Sigmoid colon (tissue), 7 donors: ENCODE data around the gene ZNF627. TPM values are rescaled to one million over a fixed set of nuclear protein-coding genes. Genes with fewer than 3 reads are reported as not detected.
"Not testable (repeated sequence)": the region's sequence is repeated elsewhere in the genome, so short reads cannot be mapped to it uniquely, and the experiment has no call there.

ENCODE experiments used
- DNase-seq: peaks from one replicate; pipeline ENCODE4 v3.0.0-alpha.2; 2019
- H3K27ac ChIP-seq, 4 donors: fragments of 200-600 bp; sonication (generic); one replicate each; pipeline ENCODE4 v1.5.1; 2016 to 2019; ENCODE audit warnings: mild to moderate bottlenecking in 1 of 4
- H3K27me3 ChIP-seq, 3 donors: fragments of 200-600 bp; sonication (generic); one replicate each; pipeline ENCODE4 v1.5.1; 2019; ENCODE audit warnings: mild to moderate bottlenecking in 1 of 3
- H3K36me3 ChIP-seq, 4 donors: fragments of 200-600 bp; sonication (generic); one replicate each; pipeline ENCODE4 v1.5.1; 2016 to 2019
- H3K4me1 ChIP-seq, 4 donors: fragments of 200-600 bp; sonication (generic); one replicate each; pipeline ENCODE4 v1.5.1; 2017 to 2019
- H3K4me3 ChIP-seq, 4 donors: fragments of 200-600 bp; sonication (generic); one replicate each; pipeline ENCODE4 v1.5.1; 2017 to 2019; ENCODE audit warnings: mild to moderate bottlenecking in 2 of 4, moderate library complexity in 1 of 4
- H3K9me3 ChIP-seq, 4 donors: fragments of 200-600 bp in 3 of 4; sonication (generic) in 3 of 4; one replicate each; pipeline versions ENCODE4 v1.5.1 to v1.6.1; 2013 to 2019
- EP300 ChIP-seq, 4 donors: sonication (generic); formaldehyde crosslinking; IDR thresholded peaks; one replicate each; pipeline ENCODE4 v1.6.1; 2017; ENCODE audit warnings: antibody characterized with exemption in 4 of 4
- POLR2A ChIP-seq, 2 donors: fragments of 450-650 bp; IDR thresholded peaks; one replicate each; pipeline ENCODE4 v1.6.1; 2016; ENCODE audit warnings: antibody characterized with exemption in 2 of 2, mild to moderate bottlenecking in 2 of 2, moderate library complexity in 2 of 2
- POLR2AphosphoS5 ChIP-seq, 4 donors: sonication (generic); formaldehyde crosslinking; IDR thresholded peaks; one replicate each; pipeline ENCODE4 v1.6.1; 2017; ENCODE audit warnings: antibody characterized with exemption in 4 of 4
- WGBS, 2 donors: extraction: QIAGEN DNeasy Blood & Tissue Kit; methylation state at CpG; one replicate each; pipeline ENCODE4 v1.1.7; 2013; 5-methylcytosine and 5-hydroxymethylcytosine counted together
- intact Hi-C: fragments of 100-400 bp; cut with DNase I; formaldehyde crosslinking; loops from one replicate; pipeline ENCODE4 v1.15.1; 2023
- polyA plus RNA-seq, 3 donors: library from polyadenylated mRNA; stranded (reverse); fragments of 200-250 nt; gene quantifications; one replicate each; pipeline ENCODE4 v1.2.3, GENCODE V29; 2013
- total RNA-seq, 4 donors: library from RNA; depleted of rRNA; stranded (reverse); fragments of >200 nt; gene quantifications; one replicate each; pipeline ENCODE4 v1.1.0, GENCODE V29; 2016
- TF ChIP-seq, protein P1 (sequence below), 4 experiments: fragments of 450-650 bp in 3 of 4; fragments of 200-600 bp in 1 of 4; IDR thresholded peaks; one replicate each; pipeline ENCODE4 v1.5.1; 2016 to 2019; ENCODE audit warnings: antibody characterized with exemption in 4 of 4, mild to moderate bottlenecking in 3 of 4, moderate library complexity in 2 of 4
- donor health status: healthy with polysubstance abuse.
- donor health status: Bipolar disorder and iron deficiency.
- donor health status: healthy.

ZNF627 gene
- total and polyA plus RNA-seq, 7 donors: 6.2 to 13.8 (median 7.9) TPM

DNA sequence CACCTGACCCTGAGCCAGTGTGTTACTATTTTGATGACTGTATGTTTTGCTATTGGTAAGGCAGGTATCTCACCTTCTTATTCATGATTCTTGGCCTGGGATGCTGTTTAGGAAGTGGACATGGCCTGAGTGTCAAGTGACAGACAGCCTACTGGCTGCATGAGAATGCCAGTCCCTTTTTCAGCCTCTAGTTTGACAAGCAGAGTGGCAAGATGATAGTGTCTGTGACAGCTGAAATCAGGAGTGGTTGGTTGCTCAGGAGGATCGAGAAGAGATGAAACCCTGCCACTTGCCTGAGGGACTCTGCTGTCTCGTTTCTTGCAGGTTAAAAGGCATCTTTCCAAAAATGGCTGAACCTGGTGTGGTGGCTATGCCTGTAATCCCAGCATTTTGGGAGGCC is 31.1 kb upstream of the ZNF627 start:
- WGBS, 2 donors: 87 to 92% methylated on average over 2 of the region's 2 CpGs
- no peaks in the 10 kb centered on the region for H3K27me3 ChIP-seq
- H3K4me3 ChIP-seq: no peak overlapping the region
- no peaks in the 10 kb centered on the region for H3K9me3 ChIP-seq
- DNase-seq: no peak
- intact Hi-C loops: no loop called here
- no peak overlapping the region for H3K27ac ChIP-seq
- no peaks in the 10 kb centered on the region for H3K4me1 ChIP-seq
- TF ChIP-seq, protein P1, sequence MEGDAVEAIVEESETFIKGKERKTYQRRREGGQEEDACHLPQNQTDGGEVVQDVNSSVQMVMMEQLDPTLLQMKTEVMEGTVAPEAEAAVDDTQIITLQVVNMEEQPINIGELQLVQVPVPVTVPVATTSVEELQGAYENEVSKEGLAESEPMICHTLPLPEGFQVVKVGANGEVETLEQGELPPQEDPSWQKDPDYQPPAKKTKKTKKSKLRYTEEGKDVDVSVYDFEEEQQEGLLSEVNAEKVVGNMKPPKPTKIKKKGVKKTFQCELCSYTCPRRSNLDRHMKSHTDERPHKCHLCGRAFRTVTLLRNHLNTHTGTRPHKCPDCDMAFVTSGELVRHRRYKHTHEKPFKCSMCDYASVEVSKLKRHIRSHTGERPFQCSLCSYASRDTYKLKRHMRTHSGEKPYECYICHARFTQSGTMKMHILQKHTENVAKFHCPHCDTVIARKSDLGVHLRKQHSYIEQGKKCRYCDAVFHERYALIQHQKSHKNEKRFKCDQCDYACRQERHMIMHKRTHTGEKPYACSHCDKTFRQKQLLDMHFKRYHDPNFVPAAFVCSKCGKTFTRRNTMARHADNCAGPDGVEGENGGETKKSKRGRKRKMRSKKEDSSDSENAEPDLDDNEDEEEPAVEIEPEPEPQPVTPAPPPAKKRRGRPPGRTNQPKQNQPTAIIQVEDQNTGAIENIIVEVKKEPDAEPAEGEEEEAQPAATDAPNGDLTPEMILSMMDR (IDR thresholded peaks at IDR 0.05): no peak
- TF ChIP-seq POLR2A (IDR thresholded peaks at IDR 0.05) (no peak), EP300 (IDR thresholded peaks at IDR 0.05) (no peak), POLR2AphosphoS5 (IDR thresholded peaks at IDR 0.05) (no peak)
- no peaks in the 10 kb centered on the region for H3K36me3 ChIP-seq

DNA sequence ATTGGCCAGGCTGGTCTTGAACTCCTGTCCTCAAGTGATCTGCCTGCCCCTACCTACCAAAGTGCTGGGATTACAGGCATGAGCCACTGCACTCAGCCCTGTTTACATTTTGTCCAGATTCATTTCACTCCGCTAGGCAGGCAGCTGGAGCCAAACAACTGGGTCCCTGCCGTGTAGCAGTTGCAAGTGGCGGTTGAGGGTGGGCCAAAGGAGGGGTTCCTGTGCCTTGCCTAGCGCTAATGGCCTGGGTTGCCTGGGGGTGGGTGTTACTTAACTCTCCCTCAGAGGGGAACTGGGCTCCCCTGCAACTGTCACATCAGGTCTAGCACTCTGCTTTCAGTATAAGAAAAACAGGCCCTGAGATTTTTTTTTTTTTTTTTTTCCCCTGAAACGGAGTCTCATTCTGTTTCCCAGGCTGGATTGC is 27.2 kb upstream of the ZNF627 start:
- no peaks in the 10 kb centered on the region for H3K9me3 ChIP-seq
- no peaks in the 10 kb centered on the region for H3K36me3 ChIP-seq
- TF ChIP-seq POLR2AphosphoS5 (IDR thresholded peaks at IDR 0.05) (no peak), POLR2A (IDR thresholded peaks at IDR 0.05) (no peak), EP300 (IDR thresholded peaks at IDR 0.05) (no peak)
- TF ChIP-seq, protein P1 (IDR thresholded peaks at IDR 0.05): no peak
- 58 to 77% methylated on average over 5 of the region's 5 CpGs for WGBS, 2 donors
- DNase-seq: no peak
- H3K27me3 ChIP-seq: no peaks in the 10 kb centered on the region
- no peak overlapping the region for H3K27ac ChIP-seq
- H3K4me1 ChIP-seq: no peaks in the 10 kb centered on the region
- intact Hi-C loops: no loop called here
- no peak overlapping the region for H3K4me3 ChIP-seq

DNA sequence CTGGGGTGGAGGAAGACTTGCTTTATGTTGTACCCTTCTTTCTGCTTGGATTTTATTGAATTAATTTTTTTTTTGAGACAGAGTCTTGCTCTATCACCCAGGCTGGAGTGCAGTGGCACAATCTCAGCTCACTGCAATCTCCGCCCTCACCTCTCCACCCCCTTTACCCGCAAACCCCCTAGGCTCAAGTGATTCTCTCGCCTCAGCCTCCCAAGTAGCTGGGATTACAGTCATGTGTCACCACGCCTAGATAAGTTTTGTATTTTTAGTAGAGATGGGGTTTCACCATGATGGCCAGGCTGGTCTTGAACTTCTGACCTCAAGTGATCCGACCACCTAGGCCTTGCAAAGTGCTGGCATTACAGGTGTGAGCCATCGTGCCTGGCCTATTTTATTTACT is 23.9 kb upstream of the ZNF627 start:
- 78% methylated on average over 6 of the region's 6 CpGs for WGBS, 2 donors
- H3K36me3 ChIP-seq, H3K27me3 ChIP-seq, H3K9me3 ChIP-seq, DNase-seq, H3K4me1 ChIP-seq, H3K4me3 ChIP-seq, intact Hi-C loops, H3K27ac ChIP-seq: not testable (repeated sequence)

DNA sequence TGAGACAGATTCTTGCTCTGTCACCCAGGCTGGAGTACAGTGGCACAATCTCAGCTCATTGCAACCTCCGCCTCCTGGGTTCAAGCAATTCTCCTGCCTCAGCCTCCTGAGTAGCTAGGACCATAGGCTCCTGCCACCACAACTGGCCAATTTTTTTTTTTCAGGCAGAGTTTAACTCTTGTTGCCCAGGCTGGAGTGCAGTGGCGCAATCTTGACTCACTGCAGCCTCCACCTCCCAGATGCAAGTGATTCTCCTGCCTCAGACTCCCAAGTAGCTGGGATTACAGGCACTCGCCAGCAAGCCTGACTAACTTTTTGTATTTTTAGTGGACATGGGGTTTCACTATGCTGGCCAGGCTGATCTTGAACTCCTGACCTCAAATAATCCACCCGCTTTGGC is 23.5 kb upstream of the ZNF627 start:
- H3K9me3 ChIP-seq, DNase-seq, intact Hi-C loops, H3K4me3 ChIP-seq, H3K36me3 ChIP-seq, H3K27ac ChIP-seq, H3K4me1 ChIP-seq: not testable (repeated sequence)
- peaks cover 4 to 12% (median 9%) of the 10 kb centered on the region in 3 donors for H3K27me3 ChIP-seq
- whole genome bisulfite sequencing, 2 donors: 85 to 95% methylated on average over 4 of the region's 4 CpGs

DNA sequence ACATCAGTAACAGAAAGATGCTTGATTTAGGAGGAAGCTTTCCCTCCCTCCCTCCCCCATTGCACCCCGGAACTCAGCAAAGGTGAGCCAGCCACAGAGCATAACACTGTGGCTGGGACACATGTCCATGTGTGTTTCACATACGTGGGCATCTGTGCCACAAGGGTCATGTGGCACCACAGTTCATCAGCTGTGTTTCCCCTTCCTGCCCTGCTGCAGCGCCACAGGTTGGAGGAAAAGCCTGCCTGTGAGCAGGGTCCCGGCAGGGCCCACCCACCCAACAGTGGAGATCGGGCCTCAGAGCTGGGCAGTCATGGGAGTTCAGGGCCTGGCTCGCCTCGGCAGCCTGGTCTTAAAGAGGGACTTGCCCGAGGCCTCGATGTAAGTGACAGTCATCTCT is 22.6 kb upstream of the ZNF627 start:
- Histone ChIP-seq H3K9me3 (no peaks in the 10 kb centered on the region), H3K27ac (no peak overlapping the region), H3K4me3 (no peak overlapping the region), H3K27me3 (peaks cover 6 to 21% (median 15%) of the 10 kb centered on the region in 3 donors), H3K4me1 (peaks cover 0 to 13% (median 9%) of the 10 kb centered on the region in 4 donors), H3K36me3 (no peaks in the 10 kb centered on the region)
- intact Hi-C loops: no loop called here
- WGBS, 2 donors: 77 to 87% methylated on average over 9 of the region's 9 CpGs
- no peak for TF ChIP-seq POLR2A (IDR thresholded peaks at IDR 0.05)
- TF ChIP-seq EP300 (IDR thresholded peaks at IDR 0.05): no peak
- TF ChIP-seq, protein P1 (IDR thresholded peaks at IDR 0.05): no peak
- TF ChIP-seq POLR2AphosphoS5 (IDR thresholded peaks at IDR 0.05): no peak
- DNase-seq: no peak

DNA sequence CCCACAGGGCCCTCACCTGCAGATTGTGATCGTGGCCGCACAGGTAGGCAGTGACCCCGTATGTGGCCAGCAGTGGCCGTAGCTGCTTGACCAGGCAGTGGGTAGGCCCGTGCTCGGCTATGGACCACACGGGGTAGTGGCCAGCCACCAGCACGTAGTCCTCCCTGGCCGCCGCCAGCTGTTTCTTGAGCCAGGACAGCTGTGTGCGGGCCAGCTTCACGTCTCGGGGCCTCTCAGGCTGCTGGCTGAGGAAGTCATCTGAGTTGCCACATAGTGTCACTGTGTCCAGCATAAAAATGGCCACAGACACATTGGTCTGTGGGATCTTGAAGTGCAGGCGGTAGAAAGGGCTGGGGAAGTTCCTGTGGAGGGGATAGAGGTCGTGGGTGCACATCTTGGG is 21.1 kb upstream of the ZNF627 start:
- Histone ChIP-seq H3K27ac (no peak overlapping the region), H3K36me3 (no peaks in the 10 kb centered on the region), H3K27me3 (peaks cover 6 to 23% (median 15%) of the 10 kb centered on the region in 3 donors), H3K4me1 (peaks cover 0 to 13% (median 9%) of the 10 kb centered on the region in 4 donors), H3K4me3 (no peak overlapping the region), H3K9me3 (no peaks in the 10 kb centered on the region)
- DNase-seq: no peak
- intact Hi-C loops: no loop called here
- WGBS, 2 donors: 87 to 88% methylated on average over 15 of the region's 15 CpGs
- TF ChIP-seq, protein P1 (IDR thresholded peaks at IDR 0.05): no peak
- no peak for TF ChIP-seq EP300 (IDR thresholded peaks at IDR 0.05)
- no peak for TF ChIP-seq POLR2A (IDR thresholded peaks at IDR 0.05)
- TF ChIP-seq POLR2AphosphoS5 (IDR thresholded peaks at IDR 0.05): no peak
